Stimulated activated memory B cell treated with anti-CD40 and anti-IgM and Interleukin-4, amounts not matched to agents 10 μg/mL and 1 μg/mL and 100 μg/mL, for 72 hours (primary cell): ENCODE results near the gene TMEM184A.

Source experiments
- ATAC-seq: fragments of 150-1000 bp; cut with Tn5 transposase; 2 replicates; pipeline ENCODE4 v1.10.0; 2021
- H3K27ac Mint-ChIP-seq: one replicate; pipeline ENCODE4 v1.8.0; 2022; ENCODE audit warnings: mild to moderate bottlenecking, mixed read lengths
- H3K27me3 Mint-ChIP-seq: one replicate; pipeline ENCODE4 v1.8.0; 2022; ENCODE audit warnings: mixed read lengths
- H3K36me3 Mint-ChIP-seq: one replicate; pipeline ENCODE4 v1.8.0; 2022; ENCODE audit warnings: mixed read lengths
- H3K4me1 Mint-ChIP-seq: one replicate; pipeline ENCODE4 v1.8.0; 2022; ENCODE audit warnings: mixed read lengths
- H3K4me3 Mint-ChIP-seq: one replicate; pipeline ENCODE4 v1.8.0; 2022; ENCODE audit warnings: mild to moderate bottlenecking, moderate library complexity, mixed read lengths
- H3K9me3 Mint-ChIP-seq: one replicate; pipeline ENCODE4 v1.8.0; 2022; ENCODE audit warnings: mixed read lengths

The TMEM184A gene

GRCh38 chr7:1555813-1556543 is at the start of gene TMEM184A:
Gene TMEM184A (minus strand): TSS chr7:1556205. CDS start chr7:1555484, 721 bp downstream.
- Mint-ChIP-seq H3K27ac (no peak within 1 kb of the TSS), H3K4me3 (no peak within 1 kb of the TSS), H3K4me1 (peaks cover 17% of the 10 kb centered on the region), H3K36me3 (no peaks in the 10 kb centered on the region), H3K27me3 (peaks cover 38% of the 10 kb centered on the region), H3K9me3 (no peaks in the 10 kb centered on the region)
- ATAC-seq: peak; percentile 59

- no peak for ATAC-seq
- Mint-ChIP-seq H3K36me3 (no peaks in the 10 kb centered on the region), H3K4me1 (no peaks in the 10 kb centered on the region), H3K4me3 (no peak overlapping the region), H3K27ac (no peak overlapping the region), H3K27me3 (peaks cover 92% of the 10 kb centered on the region), H3K9me3 (no peaks in the 10 kb centered on the region)
Observed at GRCh38 chr7:1604383-1604782, 48.4 kb upstream of the TMEM184A start.

- H3K36me3 Mint-ChIP-seq: no peaks in the 10 kb centered on the region
- peaks cover 3% of the 10 kb centered on the region for H3K9me3 Mint-ChIP-seq
- H3K27me3 Mint-ChIP-seq: peaks cover 90% of the 10 kb centered on the region
- ATAC-seq: no peak
- H3K27ac Mint-ChIP-seq: no peak overlapping the region
- H3K4me3 Mint-ChIP-seq: no peak overlapping the region
- H3K4me1 Mint-ChIP-seq: no peaks in the 10 kb centered on the region
Observed at GRCh38 chr7:1603346-1604225, 47.6 kb upstream of the TMEM184A start.

- peaks cover 7% of the 10 kb centered on the region for H3K9me3 Mint-ChIP-seq
- H3K27ac Mint-ChIP-seq: no peak overlapping the region
- H3K27me3 Mint-ChIP-seq: peaks cover 90% of the 10 kb centered on the region
- H3K4me3 Mint-ChIP-seq: no peak overlapping the region
- no peaks in the 10 kb centered on the region for H3K4me1 Mint-ChIP-seq
- H3K36me3 Mint-ChIP-seq: no peaks in the 10 kb centered on the region
- ATAC-seq: no peak
Observed at GRCh38 chr7:1602386-1602785, 46.4 kb upstream of the TMEM184A start.

- ATAC-seq: no peak
- peaks cover 90% of the 10 kb centered on the region for H3K27me3 Mint-ChIP-seq
- H3K36me3 Mint-ChIP-seq: no peaks in the 10 kb centered on the region
- no peak overlapping the region for H3K27ac Mint-ChIP-seq
- no peaks in the 10 kb centered on the region for H3K4me1 Mint-ChIP-seq
- H3K4me3 Mint-ChIP-seq: no peak overlapping the region
- peaks cover 7% of the 10 kb centered on the region for H3K9me3 Mint-ChIP-seq
Observed at GRCh38 chr7:1601956-1602355, 46.0 kb upstream of the TMEM184A start.

- ATAC-seq: no peak
- Mint-ChIP-seq H3K4me3 (no peak overlapping the region), H3K27ac (no peak overlapping the region), H3K4me1 (no peaks in the 10 kb centered on the region), H3K27me3 (peaks cover 91% of the 10 kb centered on the region), H3K9me3 (peaks cover 12% of the 10 kb centered on the region), H3K36me3 (no peaks in the 10 kb centered on the region)
Observed at GRCh38 chr7:1599640-1600395, 43.8 kb upstream of the TMEM184A start.

- Mint-ChIP-seq H3K36me3 (no peaks in the 10 kb centered on the region), H3K4me3 (no peak overlapping the region), H3K27me3 (peaks cover 97% of the 10 kb centered on the region), H3K9me3 (peaks cover 15% of the 10 kb centered on the region), H3K27ac (no peak overlapping the region), H3K4me1 (no peaks in the 10 kb centered on the region)
- no peak for ATAC-seq
Observed at GRCh38 chr7:1598961-1599639, 43.1 kb upstream of the TMEM184A start.

GRCh38 chr7:1598286-1598685 is 42.3 kb upstream of the TMEM184A start:
- no peak for ATAC-seq
- Mint-ChIP-seq H3K9me3 (peaks cover 18% of the 10 kb centered on the region), H3K27me3 (peaks cover 97% of the 10 kb centered on the region)

GRCh38 chr7:1597791-1598190 is 41.8 kb upstream of the TMEM184A start:
- Mint-ChIP-seq H3K27ac (no peak overlapping the region), H3K9me3 (peaks cover 18% of the 10 kb centered on the region), H3K27me3 (peaks cover 97% of the 10 kb centered on the region), H3K4me3 (no peak overlapping the region), H3K4me1 (peaks cover 7% of the 10 kb centered on the region), H3K36me3 (no peaks in the 10 kb centered on the region)
- ATAC-seq: no peak

More at GRCh38 chr7:1598286-1598685, 42.3 kb upstream of the TMEM184A start:
- H3K4me1 Mint-ChIP-seq: peaks cover 2% of the 10 kb centered on the region
- no peaks in the 10 kb centered on the region for H3K36me3 Mint-ChIP-seq
- H3K4me3 Mint-ChIP-seq: no peak overlapping the region
- no peak overlapping the region for H3K27ac Mint-ChIP-seq

- H3K27me3 Mint-ChIP-seq: peaks cover 91% of the 10 kb centered on the region
- H3K9me3 Mint-ChIP-seq: peaks cover 18% of the 10 kb centered on the region
- no peaks in the 10 kb centered on the region for H3K36me3 Mint-ChIP-seq
- peaks cover 13% of the 10 kb centered on the region for H3K4me1 Mint-ChIP-seq
- H3K4me3 Mint-ChIP-seq: no peak overlapping the region
- no peak overlapping the region for H3K27ac Mint-ChIP-seq
- ATAC-seq: no peak
Observed at GRCh38 chr7:1597066-1597760, 41.2 kb upstream of the TMEM184A start.

- Mint-ChIP-seq H3K36me3 (no peaks in the 10 kb centered on the region), H3K27me3 (peaks cover 90% of the 10 kb centered on the region), H3K4me1 (peaks cover 21% of the 10 kb centered on the region), H3K9me3 (peaks cover 18% of the 10 kb centered on the region), H3K4me3 (no peak overlapping the region), H3K27ac (no peak overlapping the region)
- ATAC-seq: no peak
Observed at GRCh38 chr7:1596181-1597043, 40.4 kb upstream of the TMEM184A start.

GRCh38 chr7:1595636-1596035 is 39.6 kb upstream of the TMEM184A start:
- Mint-ChIP-seq H3K4me1 (peaks cover 29% of the 10 kb centered on the region), H3K27me3 (peaks cover 90% of the 10 kb centered on the region), H3K27ac (no peak overlapping the region), H3K9me3 (peaks cover 18% of the 10 kb centered on the region), H3K36me3 (no peaks in the 10 kb centered on the region), H3K4me3 (no peak overlapping the region)
- no peak for ATAC-seq

- Mint-ChIP-seq H3K36me3 (no peaks in the 10 kb centered on the region), H3K27me3 (peaks cover 90% of the 10 kb centered on the region), H3K9me3 (peaks cover 18% of the 10 kb centered on the region), H3K4me1 (peaks cover 33% of the 10 kb centered on the region), H3K4me3 (no peak overlapping the region), H3K27ac (no peak overlapping the region)
- no peak for ATAC-seq
Observed at GRCh38 chr7:1595027-1595426, 39.0 kb upstream of the TMEM184A start.
